GM12864 (cell line): Measurements from ENCODE around the gene HOXA11.

Source experiments
- DNase-seq: peaks from one replicate; pipeline ENCODE4 v3.0.0-alpha.2; 2011; ENCODE audit warnings: low read depth
- H3K4me3 ChIP-seq: 2 replicates; pipeline ENCODE4 v1.5.1; 2011; ENCODE audit warnings: mild to moderate bottlenecking, low read depth, low read length, control low read depth
- TF ChIP-seq, protein P1 (sequence below): IDR thresholded peaks from 2 replicates; pipeline ENCODE4 v1.5.1; 2011; ENCODE audit warnings: low read depth, mild to moderate bottlenecking, moderate library complexity, low read length, control low read depth, inconsistent platforms; ENCODE audit errors: missing control alignments

The HOXA11 gene

GRCh38 chr7:27192546-27193334, 7.7 kb upstream of the HOXA11 start:
- TF ChIP-seq, protein P1, sequence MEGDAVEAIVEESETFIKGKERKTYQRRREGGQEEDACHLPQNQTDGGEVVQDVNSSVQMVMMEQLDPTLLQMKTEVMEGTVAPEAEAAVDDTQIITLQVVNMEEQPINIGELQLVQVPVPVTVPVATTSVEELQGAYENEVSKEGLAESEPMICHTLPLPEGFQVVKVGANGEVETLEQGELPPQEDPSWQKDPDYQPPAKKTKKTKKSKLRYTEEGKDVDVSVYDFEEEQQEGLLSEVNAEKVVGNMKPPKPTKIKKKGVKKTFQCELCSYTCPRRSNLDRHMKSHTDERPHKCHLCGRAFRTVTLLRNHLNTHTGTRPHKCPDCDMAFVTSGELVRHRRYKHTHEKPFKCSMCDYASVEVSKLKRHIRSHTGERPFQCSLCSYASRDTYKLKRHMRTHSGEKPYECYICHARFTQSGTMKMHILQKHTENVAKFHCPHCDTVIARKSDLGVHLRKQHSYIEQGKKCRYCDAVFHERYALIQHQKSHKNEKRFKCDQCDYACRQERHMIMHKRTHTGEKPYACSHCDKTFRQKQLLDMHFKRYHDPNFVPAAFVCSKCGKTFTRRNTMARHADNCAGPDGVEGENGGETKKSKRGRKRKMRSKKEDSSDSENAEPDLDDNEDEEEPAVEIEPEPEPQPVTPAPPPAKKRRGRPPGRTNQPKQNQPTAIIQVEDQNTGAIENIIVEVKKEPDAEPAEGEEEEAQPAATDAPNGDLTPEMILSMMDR = no peak
- no peak for DNase-seq
- H3K4me3 ChIP-seq = no peak overlapping the region

DNA sequence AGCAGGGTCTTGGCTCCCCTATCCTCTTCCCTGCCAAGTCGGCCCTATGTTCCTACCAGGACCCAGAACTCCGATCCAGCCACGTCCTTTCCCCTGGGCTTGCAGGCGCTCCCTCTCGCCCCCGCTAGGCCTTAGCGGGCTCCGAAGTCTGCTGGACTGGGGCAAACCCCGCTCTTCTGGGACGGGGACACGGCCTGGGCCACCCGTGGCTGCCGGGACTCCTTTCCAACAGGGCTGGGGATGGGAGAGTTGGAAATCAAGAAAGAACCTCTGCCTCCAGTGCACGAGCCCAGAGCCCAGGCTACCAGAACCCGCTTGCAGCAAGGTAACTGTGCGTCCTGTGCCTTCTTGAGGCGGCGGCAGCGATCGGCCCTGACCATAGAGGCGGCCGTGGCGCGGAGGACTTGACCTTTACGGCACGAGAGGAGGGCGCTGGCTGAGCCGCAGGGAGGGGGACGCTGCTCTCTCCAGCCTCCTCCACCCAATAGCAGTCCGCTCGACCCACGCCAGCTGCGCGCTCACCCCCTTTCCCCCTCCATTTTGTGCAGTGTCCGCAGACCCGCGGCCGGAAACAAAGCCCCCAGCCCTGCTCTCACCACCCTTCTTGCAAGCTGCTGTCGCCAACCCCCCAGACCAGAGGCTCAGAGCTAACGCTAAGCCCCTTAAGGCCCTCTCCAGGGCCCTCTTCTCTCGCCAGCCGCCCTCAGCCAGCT, 7.0 kb upstream of the HOXA11 start:
- no peak overlapping the region for H3K4me3 ChIP-seq
- TF ChIP-seq, protein P1 = no peak
- DNase-seq = no peak

DNA sequence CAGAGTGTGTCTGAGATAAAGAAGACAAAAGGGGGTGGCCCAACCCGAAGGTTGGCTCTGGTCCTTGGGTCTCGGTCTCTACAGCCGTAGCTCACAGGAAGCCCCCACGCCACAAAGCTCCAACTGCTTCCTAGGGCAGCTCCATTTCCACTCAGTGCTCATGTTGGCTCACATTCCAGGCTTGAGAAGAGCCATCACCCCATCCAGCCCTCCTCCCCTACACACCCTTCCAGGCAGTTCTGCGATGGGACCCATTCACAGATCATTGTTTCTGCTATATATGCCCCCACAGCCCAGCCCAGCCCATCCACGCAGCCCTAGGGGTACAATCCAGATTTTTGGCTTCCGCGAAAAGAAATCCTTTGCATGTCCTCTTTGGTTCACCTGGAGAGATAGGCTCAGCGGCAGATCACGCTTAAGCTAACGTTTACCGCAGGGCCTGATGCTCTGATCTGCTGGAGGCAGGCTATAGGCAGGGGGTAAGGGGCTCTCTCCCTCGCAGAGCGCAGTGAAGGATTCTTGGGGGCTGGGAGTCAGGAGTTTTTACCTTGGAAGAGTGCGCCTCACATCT, 6.2 kb upstream of the HOXA11 start:
- DNase-seq = no peak
- no peak overlapping the region for H3K4me3 ChIP-seq
- TF ChIP-seq, protein P1 = no peak

DNA sequence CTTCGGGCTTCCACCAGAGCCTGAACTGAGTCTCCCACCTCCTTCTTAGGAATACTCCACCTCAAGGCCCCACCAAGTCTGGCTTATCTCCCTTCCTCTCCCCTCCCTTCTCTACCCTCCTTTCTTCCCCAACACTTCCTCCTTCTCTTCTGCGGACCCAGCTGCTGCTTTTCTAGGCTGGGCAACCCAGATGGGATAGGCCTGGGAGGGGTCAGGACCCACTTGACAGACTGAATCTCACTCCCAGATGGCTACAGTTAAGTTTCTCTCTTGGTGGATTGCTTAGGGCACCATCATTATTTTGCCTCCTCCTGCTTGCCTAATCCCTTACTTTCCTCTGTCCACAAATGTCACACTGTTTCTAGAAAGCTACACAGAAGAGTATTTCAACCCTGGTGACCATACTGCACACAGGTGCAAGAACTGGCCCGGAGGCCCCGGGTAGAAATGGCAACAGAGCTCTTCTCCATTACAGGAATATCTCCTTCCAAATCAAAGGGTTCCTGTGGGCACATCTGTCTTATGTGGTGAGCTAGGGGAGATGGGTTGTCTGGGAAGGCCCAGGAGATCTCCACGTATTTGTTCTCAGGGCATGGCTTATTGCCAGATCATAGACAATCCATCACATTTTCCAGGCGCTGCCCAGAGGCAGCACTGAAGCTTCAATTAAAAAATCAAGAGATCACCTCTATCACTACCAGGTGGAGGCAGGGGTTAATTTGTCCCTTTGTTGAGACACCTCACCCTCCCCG, 5.1 kb upstream of the HOXA11 start:
- TF ChIP-seq, protein P1 = no peak
- no peak for DNase-seq
- H3K4me3 ChIP-seq = no peak overlapping the region

GRCh38 chr7:27189295-27189996, 4.4 kb upstream of the HOXA11 start:
- no peak overlapping the region for H3K4me3 ChIP-seq
- DNase-seq = no peak
- TF ChIP-seq, protein P1 = no peak
